Stimulated activated naive B cell treated with anti-CD40 and anti-IgM and Interleukin-4, amounts not matched to agents 10 μg/mL and 1 μg/mL and 100 μg/mL, for 72 hours (primary cell): ENCODE measurements around the gene SAYSD1.
"Not testable (repeated sequence)": the region's sequence is repeated elsewhere in the genome, so short reads cannot be mapped to it uniquely, and the experiment has no call there.

Source experiments
- ATAC-seq, 2 donors: fragments of 150-1000 bp; cut with Tn5 transposase; replicated peaks; 2 replicates each; pipeline ENCODE4 v1.10.0; 2021; ENCODE audit warnings: moderate library complexity in 1 of 2
- DNase-seq: peaks from one replicate; pipeline ENCODE4 v3.0.0; 2021
- H3K27ac Mint-ChIP-seq: one replicate; pipeline ENCODE4 v1.8.0; 2022; ENCODE audit warnings: mild to moderate bottlenecking, mixed read lengths
- H3K27me3 Mint-ChIP-seq, 2 donors: one replicate each; pipeline ENCODE4 v1.8.0; 2022; ENCODE audit warnings: mixed read lengths in 2 of 2
- H3K36me3 Mint-ChIP-seq, 2 donors: one replicate each; pipeline ENCODE4 v1.8.0; 2022; ENCODE audit warnings: mixed read lengths in 2 of 2, mild to moderate bottlenecking in 1 of 2
- H3K4me1 Mint-ChIP-seq, 2 donors: one replicate each; pipeline ENCODE4 v1.8.0; 2022; ENCODE audit warnings: mixed read lengths in 2 of 2, mild to moderate bottlenecking in 1 of 2
- H3K4me3 Mint-ChIP-seq, 2 donors: one replicate each; pipeline ENCODE4 v1.8.0; 2022; ENCODE audit warnings: mild to moderate bottlenecking in 2 of 2, mixed read lengths in 2 of 2, moderate library complexity in 1 of 2
- H3K9me3 Mint-ChIP-seq, 2 donors: one replicate each; pipeline ENCODE4 v1.8.0; 2022; ENCODE audit warnings: mixed read lengths in 2 of 2, mild to moderate bottlenecking in 1 of 2

The SAYSD1 gene, protein sequence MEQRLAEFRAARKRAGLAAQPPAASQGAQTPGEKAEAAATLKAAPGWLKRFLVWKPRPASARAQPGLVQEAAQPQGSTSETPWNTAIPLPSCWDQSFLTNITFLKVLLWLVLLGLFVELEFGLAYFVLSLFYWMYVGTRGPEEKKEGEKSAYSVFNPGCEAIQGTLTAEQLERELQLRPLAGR

DNA sequence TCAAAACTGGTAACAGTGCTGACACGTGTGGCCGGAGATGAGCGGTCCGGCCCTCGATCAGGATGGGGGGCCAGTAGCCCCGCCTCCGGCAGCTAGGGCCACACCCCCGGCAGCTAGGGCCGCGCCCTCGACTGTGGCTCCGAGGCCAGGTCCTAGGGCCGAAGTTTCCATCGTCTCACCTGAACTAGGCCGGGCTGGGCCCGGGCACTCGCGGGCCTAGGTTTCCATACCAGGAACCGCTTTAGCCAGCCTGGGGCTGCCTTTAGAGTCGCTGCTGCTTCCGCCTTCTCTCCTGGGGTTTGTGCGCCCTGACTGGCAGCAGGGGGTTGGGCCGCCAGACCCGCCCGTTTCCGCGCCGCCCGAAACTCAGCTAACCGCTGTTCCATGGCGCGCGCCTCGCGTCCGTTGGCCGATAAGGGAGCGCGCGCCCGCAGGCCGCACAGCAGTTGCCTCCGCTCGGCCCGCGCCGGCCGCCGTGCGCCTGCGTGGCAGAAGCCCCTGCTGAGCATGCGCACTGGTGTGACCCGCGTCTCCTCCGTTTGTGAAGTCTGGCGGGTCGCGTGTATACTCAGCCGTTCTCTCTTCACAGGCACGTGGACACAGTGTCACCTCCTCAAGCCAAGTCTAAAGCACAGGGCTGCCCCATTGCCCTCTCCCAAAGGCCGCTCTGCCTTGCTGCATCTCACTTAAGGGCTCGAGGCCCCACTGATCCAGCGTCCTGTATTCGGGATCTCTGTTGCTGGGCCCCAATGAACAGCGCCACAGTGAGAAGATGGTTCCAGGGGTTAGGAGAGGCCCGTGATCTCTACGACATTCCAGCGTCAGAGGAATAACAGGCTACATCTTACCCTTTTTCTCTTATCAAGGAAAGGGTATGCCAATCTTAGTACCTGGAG is at the start of gene SAYSD1:
Gene SAYSD1, minus strand, starts transcription at position 483 of the 896 bp plus-strand sequence. Its CDS starts 97 bp downstream, at position 386.
- peak within 1 kb of the TSS; percentile 91 to 97 for H3K4me3 Mint-ChIP-seq
- ATAC-seq (peak; percentile 86 to 88), DNase-seq (peak; percentile 94)
- H3K27ac Mint-ChIP-seq: peak within 1 kb of the TSS; percentile 96
- H3K9me3 Mint-ChIP-seq: no peaks in the 10 kb centered on the region
- H3K4me1 Mint-ChIP-seq: peaks cover 14 to 50% of the 10 kb centered on the region in 2 donors
- no peaks in the 10 kb centered on the region for H3K27me3 Mint-ChIP-seq
- peaks cover 11 to 12% of the 10 kb centered on the region in 2 donors for H3K36me3 Mint-ChIP-seq

DNA sequence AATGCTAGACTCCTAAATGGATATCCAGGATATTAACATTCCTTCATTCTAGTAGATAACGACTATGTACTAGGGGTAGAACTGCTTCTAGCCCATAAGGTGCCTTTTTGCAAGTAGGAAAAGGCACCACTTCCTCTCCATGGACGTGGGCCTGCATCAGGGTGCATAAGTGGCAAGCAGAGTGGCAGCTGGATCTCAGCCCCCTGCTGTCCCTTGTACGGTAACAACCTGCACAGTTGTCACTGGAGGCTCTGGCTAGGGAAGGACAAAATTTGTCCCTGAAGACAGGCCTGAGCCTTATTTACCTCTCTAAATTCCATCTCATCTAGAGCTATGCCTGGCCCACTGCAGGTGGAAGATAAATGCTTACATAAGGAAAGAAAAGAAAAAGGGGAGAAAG is 42.5 kb upstream of the SAYSD1 start:
- peaks cover 3 to 9% of the 10 kb centered on the region in 2 donors for H3K36me3 Mint-ChIP-seq
- peaks cover 0 to under 1% of the 10 kb centered on the region in 2 donors for H3K4me1 Mint-ChIP-seq

DNA sequence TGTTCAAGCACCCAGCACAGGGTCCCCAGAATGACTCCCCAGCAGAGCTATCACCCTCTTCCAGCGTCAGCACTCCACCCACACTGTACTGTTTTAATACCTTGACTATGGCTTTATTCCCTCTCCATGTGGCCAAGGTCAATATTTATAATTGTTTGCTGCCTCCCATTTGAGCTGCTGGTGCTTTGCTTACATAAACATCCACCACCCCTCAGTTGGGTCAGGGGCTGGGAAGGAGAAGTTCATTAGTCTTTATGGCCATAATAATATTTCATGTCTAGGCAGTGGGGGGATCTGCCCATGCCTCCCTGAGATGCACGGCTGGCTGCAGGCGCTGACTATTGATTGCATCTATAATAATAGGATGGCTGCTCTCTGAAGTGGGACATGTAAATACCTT is 41.8 kb upstream of the SAYSD1 start:
- Mint-ChIP-seq H3K4me3 (no peak overlapping the region), H3K27ac (no peak overlapping the region), H3K9me3 (peaks cover 0 to 4% of the 10 kb centered on the region in 2 donors), H3K27me3 (peaks cover 41 to 48% of the 10 kb centered on the region in 2 donors), H3K36me3 (peaks cover 3 to 9% of the 10 kb centered on the region in 2 donors), H3K4me1 (peaks cover 4 to 8% of the 10 kb centered on the region in 2 donors)
- DNase-seq: no peak
- no peak for ATAC-seq

More for the DNA sequence above, 42.5 kb upstream of the SAYSD1 start:
- Mint-ChIP-seq H3K27me3 (peaks cover 35 to 41% of the 10 kb centered on the region in 2 donors), H3K9me3 (peaks cover 0 to 4% of the 10 kb centered on the region in 2 donors), H3K27ac (no peak overlapping the region), H3K4me3 (no peak overlapping the region)
- ATAC-seq (no peak), DNase-seq (no peak)

DNA sequence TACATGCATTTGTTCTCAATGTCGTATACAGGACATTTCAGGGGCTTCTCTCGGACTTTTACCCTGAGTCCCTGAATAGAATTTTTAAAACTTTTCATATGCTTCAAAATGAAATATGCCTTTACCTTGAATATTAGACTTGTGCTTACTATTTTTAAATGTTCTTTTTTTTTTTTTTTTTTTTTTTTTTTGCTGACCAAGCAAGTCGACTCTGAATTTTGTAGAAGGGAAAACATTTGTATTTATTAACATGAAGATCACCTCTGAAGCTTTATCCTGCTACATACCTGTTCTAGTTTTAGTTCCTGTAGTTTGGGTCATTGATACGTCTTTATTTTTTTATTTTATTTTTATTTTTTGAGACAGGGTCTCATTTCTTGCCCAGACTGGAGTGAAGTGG is 39.7 kb upstream of the SAYSD1 start:
- Mint-ChIP-seq H3K4me3 (no peak overlapping the region), H3K4me1 (peaks cover 6 to 16% of the 10 kb centered on the region in 2 donors), H3K36me3 (peaks cover 3 to 9% of the 10 kb centered on the region in 2 donors), H3K9me3 (peaks cover 0 to 2% of the 10 kb centered on the region in 2 donors), H3K27me3 (peaks cover 35 to 50% of the 10 kb centered on the region in 2 donors), H3K27ac (no peak overlapping the region)
- no peak for DNase-seq
- no peak for ATAC-seq

DNA sequence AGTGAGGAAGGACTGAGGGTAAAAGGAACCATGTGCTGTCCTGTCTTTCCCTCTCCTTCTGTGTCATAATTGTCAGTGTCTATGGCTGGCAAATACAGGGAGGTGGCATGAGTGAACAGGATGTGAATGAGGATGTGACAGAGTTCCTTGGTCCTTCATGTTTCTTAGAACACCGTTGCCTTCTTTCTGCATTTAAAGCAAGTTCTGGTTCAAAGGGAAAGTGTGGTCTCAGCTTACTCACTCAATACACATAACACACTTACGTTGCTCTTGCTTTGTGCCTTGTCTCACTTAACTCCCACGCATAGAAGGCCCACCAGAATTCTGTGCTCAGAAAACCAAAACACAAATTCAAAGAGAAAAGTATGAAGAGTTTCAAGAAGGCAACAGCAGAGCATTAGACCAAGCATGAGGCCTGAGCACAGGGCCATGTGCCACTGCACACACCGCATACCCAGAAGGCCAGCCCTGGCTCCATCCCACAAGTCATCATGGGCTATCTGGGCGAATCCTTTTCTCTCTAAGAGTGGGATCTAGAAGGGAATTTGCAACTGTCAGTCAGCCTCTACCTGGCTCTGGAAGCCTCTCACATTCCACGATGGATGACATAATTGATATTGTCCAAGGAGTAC is 38.9 kb upstream of the SAYSD1 start:
- Mint-ChIP-seq H3K27ac (no peak overlapping the region), H3K36me3 (peaks cover 0 to 9% of the 10 kb centered on the region in 2 donors), H3K4me3 (no peak overlapping the region), H3K27me3 (peaks cover 42 to 58% of the 10 kb centered on the region in 2 donors), H3K9me3 (no peaks in the 10 kb centered on the region), H3K4me1 (peaks cover 6 to 16% of the 10 kb centered on the region in 2 donors)
- DNase-seq (no peak), ATAC-seq (peak in 1 of 2 donors; percentile 19)

DNA sequence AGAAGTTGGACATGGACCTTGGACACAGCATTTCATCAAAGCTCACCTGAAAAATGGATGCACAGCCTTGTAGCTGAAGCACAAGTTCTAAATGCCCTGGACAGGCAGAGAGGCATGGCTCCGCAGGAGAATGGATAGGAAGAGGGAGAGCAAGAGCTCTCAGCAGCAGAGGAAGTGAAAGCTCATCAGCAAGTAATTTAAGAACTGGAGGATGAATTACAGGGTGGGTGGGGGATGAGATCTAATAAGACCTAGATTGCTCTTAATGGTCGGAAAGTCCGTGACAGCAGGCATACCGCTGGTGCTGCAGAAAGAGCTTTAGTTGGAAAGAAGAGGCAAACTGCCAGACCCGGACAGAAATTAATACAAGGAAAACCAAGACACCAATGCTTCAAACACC is 37.3 kb upstream of the SAYSD1 start:
- DNase-seq (no peak), ATAC-seq (peak in 1 of 2 donors; percentile 41)
- Mint-ChIP-seq H3K4me3 (no peak overlapping the region), H3K4me1 (peaks cover 6 to 16% of the 10 kb centered on the region in 2 donors), H3K9me3 (no peaks in the 10 kb centered on the region), H3K27ac (peak overlapping the region; percentile 76), H3K27me3 (peaks cover 46 to 67% of the 10 kb centered on the region in 2 donors), H3K36me3 (no peaks in the 10 kb centered on the region)

DNA sequence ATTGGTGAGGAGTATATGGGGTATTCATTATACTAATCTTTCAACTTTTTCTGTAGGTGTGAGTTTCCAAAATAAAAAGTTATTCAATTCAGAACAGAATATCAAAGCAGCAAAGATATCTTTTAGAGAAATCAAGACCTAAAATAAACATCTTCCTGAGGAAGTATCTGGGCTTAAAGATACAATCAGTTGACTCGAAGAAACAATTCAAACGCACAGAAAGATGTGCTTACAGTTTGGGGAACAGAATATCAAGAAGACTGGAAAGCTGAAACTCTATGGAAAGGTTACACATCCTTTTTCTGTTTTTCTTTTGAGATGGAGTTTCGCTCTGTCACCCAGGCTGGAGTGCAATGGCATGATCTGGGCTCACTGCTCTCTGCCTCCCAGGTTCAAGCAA is 36.2 kb upstream of the SAYSD1 start:
- ATAC-seq (no peak), DNase-seq (no peak)
- Mint-ChIP-seq H3K9me3 (no peaks in the 10 kb centered on the region), H3K4me1 (peaks cover 6 to 16% of the 10 kb centered on the region in 2 donors), H3K4me3 (no peak overlapping the region), H3K27me3 (peaks cover 44 to 66% of the 10 kb centered on the region in 2 donors), H3K27ac (peak overlapping the region; percentile 42), H3K36me3 (no peaks in the 10 kb centered on the region)

DNA sequence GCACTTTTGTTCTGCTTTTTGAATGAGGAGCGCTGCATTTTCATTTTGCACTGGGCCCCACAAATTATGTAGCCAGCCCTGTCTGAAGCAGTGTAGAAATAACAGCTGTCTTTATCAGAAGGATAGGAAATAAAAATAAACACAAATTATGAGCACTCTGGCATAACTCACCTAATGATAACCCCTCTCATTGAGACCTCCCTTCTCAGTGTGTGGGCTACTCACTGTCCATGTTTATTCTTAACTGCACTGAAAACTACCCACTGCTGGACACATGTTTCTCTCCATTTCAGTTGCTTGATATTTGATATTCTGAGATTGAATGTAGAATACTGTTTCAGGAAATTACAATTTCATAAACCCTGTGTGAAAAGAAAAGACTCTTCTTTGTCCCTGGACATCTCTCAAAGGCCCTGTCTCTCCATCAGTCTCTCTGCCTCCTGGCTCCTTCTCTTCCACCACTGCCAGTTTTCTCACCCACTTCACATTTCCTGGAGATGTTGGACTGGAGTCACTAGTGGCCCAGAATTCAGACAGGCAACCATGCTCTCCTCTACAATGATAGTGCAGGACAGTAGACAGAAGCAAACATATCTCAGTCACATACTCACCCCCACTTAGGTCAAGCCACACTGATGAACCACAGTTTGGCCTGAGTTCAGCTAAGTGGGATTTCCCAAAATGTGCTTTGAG is 29.6 kb upstream of the SAYSD1 start:
- Mint-ChIP-seq H3K4me3 (no peak overlapping the region), H3K9me3 (peaks cover 0 to 2% of the 10 kb centered on the region in 2 donors), H3K36me3 (peaks cover 0 to 2% of the 10 kb centered on the region in 2 donors), H3K4me1 (peaks cover 0 to 10% of the 10 kb centered on the region in 2 donors), H3K27ac (no peak overlapping the region), H3K27me3 (peaks cover 43 to 60% of the 10 kb centered on the region in 2 donors)
- no peak for DNase-seq
- ATAC-seq: no peak

DNA sequence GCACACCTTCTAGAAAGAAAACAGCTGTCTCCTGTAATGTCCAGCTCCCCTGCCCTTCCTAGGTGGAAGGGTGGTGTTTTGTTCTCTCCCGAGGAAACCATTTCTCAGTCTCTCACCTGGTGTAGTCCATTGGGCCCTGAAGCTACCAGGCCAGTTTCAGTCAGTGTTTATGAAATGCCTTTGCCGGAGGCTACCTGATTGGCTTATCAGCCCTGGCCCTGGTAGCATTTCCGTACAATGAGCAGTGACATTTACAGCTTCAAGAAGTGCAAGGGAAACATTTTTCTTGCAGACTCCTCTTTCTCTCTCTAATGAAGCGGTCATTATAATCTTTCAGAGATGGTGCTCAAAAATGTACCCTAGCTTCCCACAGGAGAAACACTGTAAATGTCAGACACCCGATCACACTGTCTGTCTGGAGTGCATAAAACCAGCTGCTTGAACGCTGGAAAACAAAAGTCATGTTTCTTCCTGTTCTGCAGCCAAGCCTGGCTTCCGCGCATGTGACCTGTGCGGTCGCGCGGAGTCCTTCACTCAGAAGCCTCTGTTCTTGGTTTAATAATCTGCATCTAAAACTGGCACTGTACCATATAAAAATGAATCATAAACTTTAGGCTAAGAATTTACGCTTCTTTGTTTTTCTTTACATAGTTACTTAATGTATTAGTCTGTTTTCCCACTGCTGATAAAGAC is 28.4 kb upstream of the SAYSD1 start:
- Mint-ChIP-seq H3K9me3 (peaks cover 2 to 4% of the 10 kb centered on the region in 2 donors), H3K4me1 (peaks cover 0 to 10% of the 10 kb centered on the region in 2 donors), H3K27me3 (peaks cover 33 to 49% of the 10 kb centered on the region in 2 donors), H3K36me3 (peaks cover 0 to 2% of the 10 kb centered on the region in 2 donors), H3K27ac (peak overlapping the region; percentile 51), H3K4me3 (peak overlapping the region in 1 of 2 donors; percentile 48)
- DNase-seq (no peak), ATAC-seq (peak; percentile 56 to 72)

DNA sequence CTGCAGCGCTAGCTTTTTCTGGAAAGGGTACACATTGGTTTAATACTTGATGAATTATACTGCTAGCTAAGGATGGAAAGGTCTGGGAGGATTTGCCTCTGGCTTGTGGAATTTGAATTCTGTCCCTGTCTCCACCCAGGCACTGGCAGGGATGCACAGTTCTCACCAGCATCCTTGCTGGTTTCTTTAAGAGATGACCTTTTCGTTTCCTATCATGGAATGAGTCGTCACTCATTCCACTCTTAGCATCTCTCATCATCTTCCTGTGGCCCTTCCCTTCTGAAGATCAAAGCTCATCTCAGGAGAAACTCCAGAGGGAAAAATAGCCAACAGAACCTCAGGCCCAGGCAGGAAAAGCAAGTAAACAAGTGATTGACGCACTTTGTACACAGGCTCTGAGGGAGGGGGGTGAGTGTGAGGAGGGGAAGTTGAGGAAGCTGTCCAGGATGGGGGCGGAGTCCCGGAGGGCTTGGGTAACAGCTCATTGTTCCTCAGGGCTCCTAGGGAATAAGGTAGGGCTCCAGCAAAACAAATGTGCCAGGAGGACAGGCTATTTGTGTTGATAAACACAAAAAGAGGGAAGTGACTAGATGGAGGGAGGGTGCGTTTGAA is 25.7 kb upstream of the SAYSD1 start:
- peaks cover 25 to 31% of the 10 kb centered on the region in 2 donors for H3K27me3 Mint-ChIP-seq
- no peak for ATAC-seq
- no peak overlapping the region for H3K4me3 Mint-ChIP-seq
- peaks cover 6 to 7% of the 10 kb centered on the region in 2 donors for H3K9me3 Mint-ChIP-seq
- DNase-seq: no peak
- peak overlapping the region; percentile 38 for H3K27ac Mint-ChIP-seq
- H3K36me3 Mint-ChIP-seq: peaks cover 0 to 2% of the 10 kb centered on the region in 2 donors
- peaks cover 0 to 10% of the 10 kb centered on the region in 2 donors for H3K4me1 Mint-ChIP-seq

DNA sequence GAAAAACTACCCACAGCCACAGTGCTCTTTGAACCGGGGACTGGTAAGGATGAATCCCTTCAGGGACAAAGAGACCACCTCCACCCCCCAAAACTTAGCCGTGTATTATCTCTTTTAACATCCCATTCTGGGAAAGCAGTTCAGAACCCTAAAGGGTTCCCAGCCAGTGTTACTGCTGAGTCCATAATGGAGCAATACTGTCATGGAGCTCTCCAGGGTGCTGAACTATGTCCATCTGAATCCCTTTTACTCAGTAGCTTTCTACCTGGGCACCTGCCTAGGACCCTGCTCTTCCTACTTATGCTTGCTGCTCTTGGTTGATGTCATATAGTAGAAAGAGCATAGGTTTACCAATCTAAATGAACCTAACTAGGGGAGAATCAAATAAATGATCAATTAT is 22.3 kb upstream of the SAYSD1 start:
- Mint-ChIP-seq H3K27ac (no peak overlapping the region), H3K4me1 (no peaks in the 10 kb centered on the region), H3K27me3 (peaks cover 17 to 23% of the 10 kb centered on the region in 2 donors), H3K9me3 (peaks cover 4 to 7% of the 10 kb centered on the region in 2 donors), H3K4me3 (no peak overlapping the region), H3K36me3 (no peaks in the 10 kb centered on the region)
- ATAC-seq (no peak), DNase-seq (no peak)

DNA sequence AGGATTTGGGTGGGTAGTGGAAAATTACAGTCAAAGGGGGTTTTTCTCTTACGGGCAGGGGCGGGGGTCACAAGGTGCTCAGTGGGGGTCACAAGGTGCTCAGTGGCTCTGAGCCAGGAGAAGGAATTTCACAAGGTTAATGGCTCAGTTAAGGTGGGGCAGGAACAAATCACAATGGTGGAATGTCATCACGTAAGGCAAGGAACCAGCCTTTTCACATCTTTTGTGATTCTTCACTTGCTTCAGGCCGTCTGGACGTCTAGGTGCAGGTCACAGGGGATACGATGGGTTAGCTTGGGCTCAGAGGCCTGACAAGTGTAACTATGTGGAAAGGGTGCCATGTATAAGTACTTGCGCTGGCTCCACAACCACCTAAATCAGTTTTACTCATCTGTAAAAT is 21.2 kb upstream of the SAYSD1 start:
- H3K27me3 Mint-ChIP-seq: peaks cover 17 to 20% of the 10 kb centered on the region in 2 donors
- DNase-seq, H3K36me3 Mint-ChIP-seq, H3K9me3 Mint-ChIP-seq, H3K27ac Mint-ChIP-seq, H3K4me1 Mint-ChIP-seq, H3K4me3 Mint-ChIP-seq, ATAC-seq: not testable (repeated sequence)

DNA sequence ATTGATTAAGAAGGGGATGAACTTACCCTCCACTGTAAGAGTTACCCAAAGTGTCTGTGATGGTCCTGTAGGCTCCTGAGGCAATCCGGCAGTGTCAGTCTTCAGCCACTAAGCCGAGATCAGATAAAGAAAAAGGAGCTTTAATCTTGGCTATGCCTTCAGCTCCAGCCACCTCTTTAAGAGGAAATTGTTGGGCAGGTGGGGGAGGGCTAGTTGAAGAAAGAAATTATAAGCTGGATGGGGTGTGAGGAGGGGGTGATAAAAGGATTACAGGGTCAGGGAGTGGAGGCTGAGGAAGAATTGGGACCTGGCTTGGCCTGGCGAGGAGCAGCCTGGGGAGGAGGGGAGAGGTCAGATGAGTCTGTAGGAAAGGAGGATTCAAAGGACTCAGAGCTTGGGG is 19.8 kb upstream of the SAYSD1 start:
- not testable (repeated sequence) for ATAC-seq, H3K4me1 Mint-ChIP-seq, H3K4me3 Mint-ChIP-seq, H3K36me3 Mint-ChIP-seq, H3K9me3 Mint-ChIP-seq, H3K27ac Mint-ChIP-seq, DNase-seq
- H3K27me3 Mint-ChIP-seq: peaks cover 5 to 16% of the 10 kb centered on the region in 2 donors
